Hepatocyte (in vitro differentiated cells): ENCODE data around the gene EEPD1. TPM values are rescaled to one million over a fixed set of nuclear protein-coding genes. Genes with fewer than 3 reads are reported as not detected.

ENCODE experiments used
- DNase-seq: peaks from one replicate; pipeline ENCODE4 v3.0.0-alpha.2; 2016; ENCODE audit warnings: low spot score
- H2AFZ ChIP-seq: fragments of 200-600 bp; sonication (generic); 2 replicates; pipeline ENCODE4 v1.6.0; 2016; ENCODE audit warnings: antibody characterized with exemption, mild to moderate bottlenecking
- H3K27ac ChIP-seq: fragments of 200-600 bp; sonication (generic); 2 replicates; pipeline ENCODE4 v1.5.1; 2016; ENCODE audit warnings: mild to moderate bottlenecking
- H3K27me3 ChIP-seq: fragments of 200-600 bp; sonication (generic); 2 replicates; pipeline ENCODE4 v1.6.1; 2016
- H3K36me3 ChIP-seq: fragments of 200-600 bp; sonication (generic); replicated peaks from 2 replicates; pipeline ENCODE4 v1.5.1; 2016; ENCODE audit warnings: low read depth; ENCODE audit not compliant: insufficient read depth
- H3K4me1 ChIP-seq: fragments of 200-600 bp; sonication (generic); 2 replicates; pipeline ENCODE4 v1.5.1; 2016; ENCODE audit warnings: mild to moderate bottlenecking, moderate library complexity; ENCODE audit not compliant: insufficient read depth
- H3K4me2 ChIP-seq: fragments of 200-600 bp; sonication (generic); 2 replicates; pipeline ENCODE4 v1.6.0; 2016
- H3K4me3 ChIP-seq: fragments of 200-600 bp; sonication (generic); 2 replicates; pipeline ENCODE4 v1.5.1; 2016; ENCODE audit warnings: mild to moderate bottlenecking
- H3K79me2 ChIP-seq: fragments of 200-600 bp; sonication (generic); 2 replicates; pipeline ENCODE4 v1.6.0; 2017; ENCODE audit warnings: mild to moderate bottlenecking
- H3K9me2 ChIP-seq: fragments of 200-600 bp; sonication (generic); replicated peaks from 2 replicates; pipeline ENCODE4 v1.6.0; 2017; ENCODE audit warnings: mild to moderate bottlenecking; ENCODE audit not compliant: insufficient read depth
- H3K9me3 ChIP-seq: fragments of 200-600 bp; sonication (generic); 2 replicates; pipeline ENCODE4 v1.5.1; 2016; ENCODE audit warnings: low read depth, mild to moderate bottlenecking
- H4K20me1 ChIP-seq: fragments of 200-600 bp; sonication (generic); 2 replicates; pipeline ENCODE4 v1.6.0; 2016; ENCODE audit warnings: mild to moderate bottlenecking; ENCODE audit not compliant: insufficient read depth, poor library complexity, severe bottlenecking
- EZH2 ChIP-seq: fragments of 200-600 bp; sonication (generic); IDR thresholded peaks from 2 replicates; pipeline ENCODE4 v1.6.1; 2016; ENCODE audit warnings: antibody characterized with exemption, mild to moderate bottlenecking, borderline replicate concordance
- EZH2phosphoT487 ChIP-seq: fragments of 200-600 bp; sonication (generic); IDR thresholded peaks from one replicate; pipeline ENCODE4 v1.6.1; 2018; ENCODE audit warnings: antibody characterized with exemption, mild to moderate bottlenecking, low read depth, moderate library complexity; ENCODE audit not compliant: unreplicated experiment, severe bottlenecking
- WGBS: methylation state at CpG from one replicate; pipeline ENCODE4 v1.1.6; 2016; ENCODE audit warnings: low lambda C conversion rate; ENCODE audit errors: missing lambda C conversion rate; 5-methylcytosine and 5-hydroxymethylcytosine counted together
- polyA plus RNA-seq: library from polyadenylated mRNA; unstranded; fragments of >200 nt; fragmentation: Nextera tagmentation; extraction: Ambion mirVana; gene quantifications from 2 replicates; pipeline ENCODE4 v1.2.1, GENCODE V29; 2016
- total RNA-seq: library from RNA; depleted of rRNA; stranded (reverse); fragments of >200 nt; gene quantifications from 2 replicates; pipeline ENCODE4 v1.2.3, GENCODE V29; 2014
- TF ChIP-seq, protein P1 (sequence below): fragments of 200-600 bp; sonication (generic); IDR thresholded peaks from 2 replicates; pipeline ENCODE4 v1.5.1; 2016; ENCODE audit warnings: antibody characterized with exemption, mild to moderate bottlenecking; ENCODE audit not compliant: poor library complexity

The EEPD1 gene
- total and polyA plus RNA-seq, 2 experiments from 2014 or later: 7.7 to 14.2 TPM

DNA sequence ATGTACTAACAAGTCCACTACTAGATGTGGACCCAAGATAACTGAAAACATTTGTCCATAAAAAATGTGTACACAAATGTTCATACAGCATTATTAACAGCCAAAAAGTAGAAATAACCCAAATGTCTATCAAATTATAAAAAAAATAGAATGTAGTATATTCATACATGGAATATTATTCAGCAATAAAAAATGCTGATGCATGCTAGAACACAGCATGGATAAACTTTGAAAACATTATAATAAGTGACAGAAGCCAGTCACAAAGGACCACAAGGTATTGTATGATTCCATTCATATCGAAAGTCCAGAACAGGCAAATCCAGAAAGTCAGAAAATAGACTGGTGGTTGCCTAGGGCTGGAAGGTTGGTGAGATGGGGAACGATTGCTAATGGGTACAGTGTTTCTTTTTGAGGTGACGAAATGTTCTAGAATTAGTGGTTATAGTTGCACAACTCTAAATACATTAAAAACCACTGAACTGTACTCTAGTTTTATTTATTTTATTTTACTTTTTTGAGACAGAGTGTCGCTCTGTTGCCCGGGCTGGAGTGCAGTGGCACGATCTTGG, 193.3 kb downstream of the EEPD1 start:
- H2AFZ ChIP-seq: no peak overlapping the region
- H3K79me2 ChIP-seq: no peaks in the 10 kb centered on the region
- no peak for DNase-seq
- H3K27ac ChIP-seq: no peak overlapping the region
- peaks cover 5% of the 10 kb centered on the region for H3K4me1 ChIP-seq
- no peaks in the 10 kb centered on the region for H3K36me3 ChIP-seq
- H3K9me3 ChIP-seq: no peaks in the 10 kb centered on the region
- H4K20me1 ChIP-seq: no peaks in the 10 kb centered on the region
- no peaks in the 10 kb centered on the region for H3K9me2 ChIP-seq
- H3K4me3 ChIP-seq: no peak overlapping the region
- no peaks in the 10 kb centered on the region for H3K27me3 ChIP-seq
- 96% methylated on average over 6 of the region's 6 CpGs for WGBS
- TF ChIP-seq, protein P1, sequence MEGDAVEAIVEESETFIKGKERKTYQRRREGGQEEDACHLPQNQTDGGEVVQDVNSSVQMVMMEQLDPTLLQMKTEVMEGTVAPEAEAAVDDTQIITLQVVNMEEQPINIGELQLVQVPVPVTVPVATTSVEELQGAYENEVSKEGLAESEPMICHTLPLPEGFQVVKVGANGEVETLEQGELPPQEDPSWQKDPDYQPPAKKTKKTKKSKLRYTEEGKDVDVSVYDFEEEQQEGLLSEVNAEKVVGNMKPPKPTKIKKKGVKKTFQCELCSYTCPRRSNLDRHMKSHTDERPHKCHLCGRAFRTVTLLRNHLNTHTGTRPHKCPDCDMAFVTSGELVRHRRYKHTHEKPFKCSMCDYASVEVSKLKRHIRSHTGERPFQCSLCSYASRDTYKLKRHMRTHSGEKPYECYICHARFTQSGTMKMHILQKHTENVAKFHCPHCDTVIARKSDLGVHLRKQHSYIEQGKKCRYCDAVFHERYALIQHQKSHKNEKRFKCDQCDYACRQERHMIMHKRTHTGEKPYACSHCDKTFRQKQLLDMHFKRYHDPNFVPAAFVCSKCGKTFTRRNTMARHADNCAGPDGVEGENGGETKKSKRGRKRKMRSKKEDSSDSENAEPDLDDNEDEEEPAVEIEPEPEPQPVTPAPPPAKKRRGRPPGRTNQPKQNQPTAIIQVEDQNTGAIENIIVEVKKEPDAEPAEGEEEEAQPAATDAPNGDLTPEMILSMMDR: no peak
- TF ChIP-seq EZH2phosphoT487 (no peak), EZH2 (no peak)
- no peak overlapping the region for H3K4me2 ChIP-seq

DNA sequence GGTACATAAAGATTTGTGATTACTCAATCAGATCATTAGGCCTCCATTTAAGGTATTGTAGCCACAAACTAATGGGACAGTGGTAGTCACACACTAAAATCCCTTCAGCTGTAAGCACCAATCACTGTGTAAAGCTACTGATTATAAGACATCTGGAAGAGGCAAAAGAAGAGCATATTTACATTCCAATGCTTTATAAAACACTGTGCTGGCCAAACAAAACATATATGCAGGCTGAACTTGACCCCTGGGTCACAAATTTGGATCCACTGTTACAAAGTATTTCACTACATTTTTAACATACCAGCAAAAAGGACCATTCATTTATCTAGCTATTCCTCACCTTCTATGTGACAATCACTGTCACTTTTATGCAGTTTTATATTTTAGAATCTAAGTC, 195.2 kb downstream of the EEPD1 start:
- Histone ChIP-seq H3K4me1 (peaks cover 5% of the 10 kb centered on the region), H3K27me3 (no peaks in the 10 kb centered on the region), H2AFZ (no peak overlapping the region), H3K9me2 (no peaks in the 10 kb centered on the region), H4K20me1 (no peaks in the 10 kb centered on the region), H3K79me2 (no peaks in the 10 kb centered on the region), H3K36me3 (no peaks in the 10 kb centered on the region), H3K4me2 (no peak overlapping the region), H3K4me3 (no peak overlapping the region), H3K27ac (no peak overlapping the region), H3K9me3 (no peaks in the 10 kb centered on the region)
- TF ChIP-seq EZH2: no peak
- TF ChIP-seq, protein P1: no peak
- no peak for DNase-seq

DNA sequence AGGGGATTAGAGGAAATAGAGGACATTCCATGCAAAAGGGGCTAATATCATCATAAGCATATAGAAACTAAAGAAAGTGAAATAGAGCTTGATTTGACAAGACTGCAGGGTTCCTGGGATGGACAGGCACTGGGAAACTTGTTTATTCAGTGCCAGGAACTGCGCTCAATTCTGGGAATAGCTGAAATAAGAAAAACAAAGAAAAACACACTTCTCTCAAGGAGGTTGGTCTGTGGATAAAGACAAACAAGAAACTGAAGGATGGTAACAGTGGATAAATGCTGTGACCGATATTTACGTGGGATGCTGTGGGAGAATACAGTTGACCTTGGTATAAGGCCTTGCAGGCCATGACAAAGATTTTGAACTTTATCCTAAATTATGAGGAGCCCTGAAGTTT, 195.7 kb downstream of the EEPD1 start:
- Histone ChIP-seq H3K9me3 (no peaks in the 10 kb centered on the region), H3K36me3 (no peaks in the 10 kb centered on the region), H3K4me1 (peaks cover 5% of the 10 kb centered on the region), H3K4me2 (no peak overlapping the region), H2AFZ (no peak overlapping the region), H3K27ac (no peak overlapping the region), H3K9me2 (no peaks in the 10 kb centered on the region), H4K20me1 (no peaks in the 10 kb centered on the region), H3K4me3 (no peak overlapping the region), H3K27me3 (no peaks in the 10 kb centered on the region), H3K79me2 (no peaks in the 10 kb centered on the region)
- DNase-seq: no peak
- TF ChIP-seq EZH2: no peak
- TF ChIP-seq, protein P1: no peak
- no peak for TF ChIP-seq EZH2phosphoT487
- WGBS: 95% methylated on average over 3 of the region's 3 CpGs

DNA sequence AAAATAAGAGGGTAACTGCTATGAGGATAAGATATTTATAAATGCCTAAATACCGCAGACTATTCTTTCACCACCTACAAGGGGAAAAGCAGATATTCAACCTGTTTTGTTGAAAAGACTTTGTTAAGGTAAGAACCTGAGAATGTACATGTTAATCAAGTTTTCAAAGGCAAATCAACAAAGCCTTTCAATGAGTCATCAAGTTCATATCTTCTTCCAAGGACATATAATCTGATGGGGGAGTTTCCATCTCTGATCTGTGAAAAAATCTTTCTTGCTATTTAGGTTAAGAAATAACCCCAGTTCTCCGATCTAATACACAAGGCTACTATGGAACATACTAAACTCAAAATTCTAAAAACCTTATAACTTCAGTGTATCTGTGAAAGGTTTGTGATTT, 196.6 kb downstream of the EEPD1 start:
- no peak for DNase-seq
- H3K27me3 ChIP-seq: no peaks in the 10 kb centered on the region
- peaks cover 5% of the 10 kb centered on the region for H3K4me1 ChIP-seq
- no peaks in the 10 kb centered on the region for H3K36me3 ChIP-seq
- no peaks in the 10 kb centered on the region for H3K79me2 ChIP-seq
- H3K9me3 ChIP-seq: no peaks in the 10 kb centered on the region
- H4K20me1 ChIP-seq: no peaks in the 10 kb centered on the region
- no peak for TF ChIP-seq EZH2phosphoT487
- TF ChIP-seq, protein P1: no peak
- no peak for TF ChIP-seq EZH2
- no peak overlapping the region for H3K4me2 ChIP-seq
- no peak overlapping the region for H2AFZ ChIP-seq
- H3K4me3 ChIP-seq: no peak overlapping the region
- H3K27ac ChIP-seq: no peak overlapping the region
- H3K9me2 ChIP-seq: no peaks in the 10 kb centered on the region
- 88% methylated on average over 2 of the region's 2 CpGs for WGBS
